ENCODE results near the gene FURIN.

FURIN gene

DNA sequence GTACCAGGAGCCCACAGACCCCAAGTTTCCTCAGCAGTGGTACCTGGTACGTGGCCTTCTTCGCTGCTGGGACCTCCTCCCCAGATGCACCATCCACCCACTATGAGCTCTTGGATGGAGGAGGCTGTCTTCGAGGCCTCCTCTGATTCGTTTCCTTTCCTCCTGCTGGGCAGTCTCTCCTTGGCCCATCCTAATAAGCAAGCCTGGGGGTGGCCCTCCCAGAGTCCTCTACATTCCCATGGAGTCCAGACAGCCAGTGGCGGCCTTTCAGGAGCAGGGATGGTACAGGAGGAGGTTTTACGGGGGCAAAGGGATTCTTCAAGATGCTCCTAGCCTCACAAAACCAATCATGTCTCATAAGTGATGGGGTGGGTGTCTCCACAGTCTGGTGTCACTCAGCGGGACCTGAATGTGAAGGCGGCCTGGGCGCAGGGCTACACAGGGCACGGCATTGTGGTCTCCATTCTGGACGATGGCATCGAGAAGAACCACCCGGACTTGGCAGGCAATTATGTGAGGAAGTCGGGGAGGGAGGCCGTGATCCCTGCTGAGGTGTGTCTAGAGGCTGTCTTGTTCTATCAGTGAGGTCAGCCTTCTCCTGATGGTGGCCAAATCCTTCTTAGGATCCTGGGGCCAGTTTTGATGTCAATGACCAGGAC lies 8.3 kb downstream of the FURIN start:
- H3K36me3 ChIP-seq (ENCODE audit: insufficient read depth, low read length) = peaks cover 39% of the 10 kb centered on the region

GRCh38 chr15:90877315-90877714 lies 8.9 kb downstream of the FURIN start:
- Histone ChIP-seq H3K4me1 (ENCODE audit: insufficient read depth, low read length) (peaks cover 16% of the 10 kb centered on the region), H3K36me3 (ENCODE audit: insufficient read depth, low read length) (peaks cover 39% of the 10 kb centered on the region), H3K27me3 (ENCODE audit: insufficient read depth, low read length) (no peaks in the 10 kb centered on the region), H3K9me3 (ENCODE audit: low read length) (no peaks in the 10 kb centered on the region), H2AFZ (ENCODE audit: low read depth, low read length) (no peak overlapping the region), H3K4me3 (ENCODE audit: low read length) (no peak overlapping the region)

More for the DNA sequence above, 8.3 kb downstream of the FURIN start:
- H3K27me3 ChIP-seq (ENCODE audit: insufficient read depth, low read length) = no peaks in the 10 kb centered on the region
- H2AFZ ChIP-seq (ENCODE audit: low read depth, low read length) = no peak overlapping the region
- H3K4me1 ChIP-seq (ENCODE audit: insufficient read depth, low read length) = peaks cover 19% of the 10 kb centered on the region
- H3K4me3 ChIP-seq (ENCODE audit: low read length) = no peak overlapping the region
- H3K9me3 ChIP-seq (ENCODE audit: low read length) = no peaks in the 10 kb centered on the region

- H3K27me3 ChIP-seq (ENCODE audit: insufficient read depth, low read length) = no peaks in the 10 kb centered on the region
- H3K36me3 ChIP-seq (ENCODE audit: insufficient read depth, low read length) = peaks cover 39% of the 10 kb centered on the region
- H3K9me3 ChIP-seq (ENCODE audit: low read length) = no peaks in the 10 kb centered on the region
- peaks cover 9% of the 10 kb centered on the region for H3K4me1 ChIP-seq (ENCODE audit: insufficient read depth, low read length)
- H3K4me3 ChIP-seq (ENCODE audit: low read length) = no peak overlapping the region
- H2AFZ ChIP-seq (ENCODE audit: low read depth, low read length) = no peak overlapping the region
These were observed 9.6 kb downstream of the FURIN start for GRCh38 chr15:90877996-90878395.

GRCh38 chr15:90878660-90879059 lies 10.3 kb downstream of the FURIN start:
- no peaks in the 10 kb centered on the region for H3K27me3 ChIP-seq (ENCODE audit: insufficient read depth, low read length)
- no peak overlapping the region for H2AFZ ChIP-seq (ENCODE audit: low read depth, low read length)
- no peaks in the 10 kb centered on the region for H3K9me3 ChIP-seq (ENCODE audit: low read length)
- peaks cover 7% of the 10 kb centered on the region for H3K4me1 ChIP-seq (ENCODE audit: insufficient read depth, low read length)
- H3K36me3 ChIP-seq (ENCODE audit: insufficient read depth, low read length) = peaks cover 39% of the 10 kb centered on the region
- no peak overlapping the region for H3K4me3 ChIP-seq (ENCODE audit: low read length)

DNA sequence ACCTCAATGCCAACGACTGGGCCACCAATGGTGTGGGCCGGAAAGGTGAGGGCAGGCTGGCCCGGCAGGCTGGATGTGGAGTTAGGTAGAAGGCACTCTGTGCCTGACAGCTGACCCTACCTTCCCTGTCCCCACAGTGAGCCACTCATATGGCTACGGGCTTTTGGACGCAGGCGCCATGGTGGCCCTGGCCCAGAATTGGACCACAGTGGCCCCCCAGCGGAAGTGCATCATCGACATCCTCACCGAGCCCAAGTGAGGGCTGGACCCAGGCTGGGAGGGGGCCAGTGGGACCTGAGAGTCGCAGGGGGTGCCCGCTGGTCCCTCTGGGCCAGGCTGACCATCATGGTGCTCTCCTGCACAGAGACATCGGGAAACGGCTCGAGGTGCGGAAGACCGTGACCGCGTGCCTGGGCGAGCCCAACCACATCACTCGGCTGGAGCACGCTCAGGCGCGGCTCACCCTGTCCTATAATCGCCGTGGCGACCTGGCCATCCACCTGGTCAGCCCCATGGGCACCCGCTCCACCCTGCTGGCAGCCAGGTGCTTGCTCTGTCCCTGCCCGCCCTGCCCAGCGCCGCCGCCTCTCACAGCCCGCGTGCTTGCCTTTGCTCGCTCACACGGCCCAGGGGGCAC lies 11.5 kb downstream of the FURIN start:
- Histone ChIP-seq H2AFZ (ENCODE audit: low read depth, low read length) (no peak overlapping the region), H3K4me3 (ENCODE audit: low read length) (no peak overlapping the region), H3K36me3 (ENCODE audit: insufficient read depth, low read length) (peaks cover 39% of the 10 kb centered on the region), H3K9me3 (ENCODE audit: low read length) (no peaks in the 10 kb centered on the region), H3K4me1 (ENCODE audit: insufficient read depth, low read length) (no peaks in the 10 kb centered on the region), H3K27me3 (ENCODE audit: insufficient read depth, low read length) (no peaks in the 10 kb centered on the region)

- Histone ChIP-seq H3K36me3 (ENCODE audit: insufficient read depth, low read length) (peaks cover 39% of the 10 kb centered on the region), H3K4me1 (ENCODE audit: insufficient read depth, low read length) (peaks cover under 1% of the 10 kb centered on the region), H3K27me3 (ENCODE audit: insufficient read depth, low read length) (no peaks in the 10 kb centered on the region), H2AFZ (ENCODE audit: low read depth, low read length) (no peak overlapping the region), H3K4me3 (ENCODE audit: low read length) (no peak overlapping the region), H3K9me3 (ENCODE audit: low read length) (no peaks in the 10 kb centered on the region)
These were observed 12.2 kb downstream of the FURIN start for GRCh38 chr15:90880381-90881145.

- Histone ChIP-seq H2AFZ (ENCODE audit: low read depth, low read length) (no peak overlapping the region), H3K9me3 (ENCODE audit: low read length) (no peaks in the 10 kb centered on the region), H3K36me3 (ENCODE audit: insufficient read depth, low read length) (peaks cover 34% of the 10 kb centered on the region), H3K4me1 (ENCODE audit: insufficient read depth, low read length) (peaks cover 3% of the 10 kb centered on the region), H3K4me3 (ENCODE audit: low read length) (no peak overlapping the region), H3K27me3 (ENCODE audit: insufficient read depth, low read length) (no peaks in the 10 kb centered on the region)
These were observed 13.0 kb downstream of the FURIN start for GRCh38 chr15:90881181-90881977.

- Histone ChIP-seq H2AFZ (ENCODE audit: low read depth, low read length) (no peak overlapping the region), H3K27me3 (ENCODE audit: insufficient read depth, low read length) (no peaks in the 10 kb centered on the region), H3K36me3 (ENCODE audit: insufficient read depth, low read length) (peaks cover 28% of the 10 kb centered on the region), H3K4me1 (ENCODE audit: insufficient read depth, low read length) (peaks cover 3% of the 10 kb centered on the region), H3K9me3 (ENCODE audit: low read length) (no peaks in the 10 kb centered on the region), H3K4me3 (ENCODE audit: low read length) (no peak overlapping the region)
These were observed 13.8 kb downstream of the FURIN start for GRCh38 chr15:90881978-90882721.

- H3K4me1 ChIP-seq (ENCODE audit: insufficient read depth, low read length) = peaks cover 3% of the 10 kb centered on the region
- H3K36me3 ChIP-seq (ENCODE audit: insufficient read depth, low read length) = peaks cover 20% of the 10 kb centered on the region
- H2AFZ ChIP-seq (ENCODE audit: low read depth, low read length) = no peak overlapping the region
- no peak overlapping the region for H3K4me3 ChIP-seq (ENCODE audit: low read length)
- H3K27me3 ChIP-seq (ENCODE audit: insufficient read depth, low read length) = no peaks in the 10 kb centered on the region
- H3K9me3 ChIP-seq (ENCODE audit: low read length) = no peaks in the 10 kb centered on the region
These were observed 14.6 kb downstream of the FURIN start for GRCh38 chr15:90882781-90883525.

DNA sequence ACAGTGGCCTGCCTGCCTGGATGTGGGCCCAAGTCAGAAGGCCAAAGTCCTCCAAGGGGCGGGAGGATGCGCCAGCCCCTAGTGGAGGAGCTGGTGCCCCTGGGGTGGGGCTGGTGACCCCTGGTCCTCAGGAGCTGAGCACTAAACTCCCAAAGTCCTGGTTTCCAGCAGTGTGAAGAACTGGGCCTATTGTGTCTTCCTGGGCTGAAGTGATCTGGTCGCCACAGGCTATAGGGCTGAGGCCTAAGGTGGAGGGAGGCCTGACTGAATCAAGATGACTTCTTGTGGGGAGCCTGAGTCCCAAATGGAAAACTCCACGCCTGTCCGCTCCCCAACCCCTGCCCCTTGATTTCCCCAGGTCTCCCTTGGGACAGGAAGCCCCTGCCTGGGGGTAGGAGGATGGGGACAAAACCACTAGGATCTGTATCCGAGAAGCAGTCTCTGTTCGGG lies 15.2 kb downstream of the FURIN start:
- no peak overlapping the region for H2AFZ ChIP-seq (ENCODE audit: low read depth, low read length)
- peaks cover 3% of the 10 kb centered on the region for H3K4me1 ChIP-seq (ENCODE audit: insufficient read depth, low read length)
- no peaks in the 10 kb centered on the region for H3K9me3 ChIP-seq (ENCODE audit: low read length)
- peaks cover 15% of the 10 kb centered on the region for H3K36me3 ChIP-seq (ENCODE audit: insufficient read depth, low read length)
- H3K4me3 ChIP-seq (ENCODE audit: low read length) = no peak overlapping the region
- no peaks in the 10 kb centered on the region for H3K27me3 ChIP-seq (ENCODE audit: insufficient read depth, low read length)

GRCh38 chr15:90883976-90884718 lies 15.8 kb downstream of the FURIN start, which contains the start of gene FES:
Gene FES, plus strand, starts transcription at chr15:90884504. Its CDS starts 542 bp downstream, at chr15:90885046.
- Histone ChIP-seq H3K9me3 (ENCODE audit: low read length) (no peaks in the 10 kb centered on the region), H3K36me3 (ENCODE audit: insufficient read depth, low read length) (peaks cover 13% of the 10 kb centered on the region), H2AFZ (ENCODE audit: low read depth, low read length) (no peak within 1 kb of the TSS), H3K27me3 (ENCODE audit: insufficient read depth, low read length) (no peaks in the 10 kb centered on the region), H3K4me1 (ENCODE audit: insufficient read depth, low read length) (peaks cover 3% of the 10 kb centered on the region), H3K4me3 (ENCODE audit: low read length) (no peak within 1 kb of the TSS)
